MM.1S (cell line): ENCODE data around the gene GPR142.

Source experiments
- CTCF ChIP-seq: fragments of 300-600 bp; sonication (generic); IDR thresholded peaks from 2 replicates; pipeline ENCODE4 v1.5.1; 2016; ENCODE audit warnings: antibody characterized with exemption, low read length, mixed read lengths
- EZH2phosphoT487 ChIP-seq: fragments of 300-600 bp; sonication (generic); IDR thresholded peaks from 2 replicates; pipeline ENCODE4 v1.6.1; 2018; ENCODE audit warnings: antibody characterized with exemption, low read length

DNA sequence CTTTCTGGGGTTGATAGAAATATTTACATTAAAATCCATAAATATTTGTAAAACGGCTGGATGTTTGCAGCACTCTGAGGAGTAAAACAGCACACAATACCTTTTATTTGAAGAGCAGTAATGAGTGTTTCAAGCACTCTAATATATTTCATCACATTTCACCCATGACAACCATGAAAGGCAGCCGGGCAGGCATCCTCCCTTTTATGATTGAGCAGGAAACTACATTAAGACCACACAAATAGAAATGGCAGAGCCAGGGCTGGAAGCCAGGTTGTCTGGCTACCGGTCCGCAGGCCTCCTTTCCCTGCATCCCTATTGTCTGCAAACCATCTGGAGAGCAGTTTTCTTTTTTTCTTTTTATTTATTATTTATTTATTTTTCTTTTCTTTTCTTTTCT is 41.5 kb downstream of the GPR142 start:
- TF ChIP-seq CTCF (no peak), EZH2phosphoT487 (no peak)
